Skeletal muscle satellite cell (primary cell): ENCODE results near the gene PROK2.

Source experiments
- H3K27me3 ChIP-seq: 2 replicates; pipeline ENCODE4 v1.7.0; 2013; ENCODE audit warnings: low read length; ENCODE audit not compliant: control insufficient read depth, insufficient read depth
- H3K36me3 ChIP-seq: 2 replicates; pipeline ENCODE4 v1.7.0; 2013; ENCODE audit warnings: mild to moderate bottlenecking, control low read depth, low read length; ENCODE audit not compliant: insufficient read depth
- H3K4me1 ChIP-seq: 2 replicates; pipeline ENCODE4 v1.7.0; 2013; ENCODE audit warnings: low read length; ENCODE audit not compliant: control insufficient read depth, insufficient read depth
- H3K4me2 ChIP-seq: 2 replicates; pipeline ENCODE4 v1.7.0; 2013; ENCODE audit warnings: mild to moderate bottlenecking, low read length
- H3K4me3 ChIP-seq: 2 replicates; pipeline ENCODE4 v1.7.0; 2013; ENCODE audit warnings: low read length
- H3K9ac ChIP-seq: 2 replicates; pipeline ENCODE4 v1.7.0; 2013; ENCODE audit warnings: mild to moderate bottlenecking, low read depth, low read length, moderate library complexity
- H3K9me3 ChIP-seq: replicated peaks from 2 replicates; pipeline ENCODE4 v1.7.0; 2013; ENCODE audit warnings: mild to moderate bottlenecking, control low read depth, low read length

Gene PROK2

GRCh38 chr3:71806736-71807135 is 21.8 kb upstream of the PROK2 start:
- Histone ChIP-seq H3K9ac (no peak overlapping the region), H3K9me3 (no peaks in the 10 kb centered on the region), H3K36me3 (no peaks in the 10 kb centered on the region), H3K27me3 (peaks cover 37% of the 10 kb centered on the region), H3K4me3 (no peak overlapping the region), H3K4me2 (no peak overlapping the region), H3K4me1 (no peaks in the 10 kb centered on the region)

GRCh38 chr3:71805691-71806090 is 20.7 kb upstream of the PROK2 start:
- Histone ChIP-seq H3K27me3 (peaks cover 41% of the 10 kb centered on the region), H3K4me1 (no peaks in the 10 kb centered on the region), H3K9me3 (no peaks in the 10 kb centered on the region), H3K36me3 (no peaks in the 10 kb centered on the region), H3K4me2 (no peak overlapping the region), H3K4me3 (no peak overlapping the region), H3K9ac (no peak overlapping the region)

DNA sequence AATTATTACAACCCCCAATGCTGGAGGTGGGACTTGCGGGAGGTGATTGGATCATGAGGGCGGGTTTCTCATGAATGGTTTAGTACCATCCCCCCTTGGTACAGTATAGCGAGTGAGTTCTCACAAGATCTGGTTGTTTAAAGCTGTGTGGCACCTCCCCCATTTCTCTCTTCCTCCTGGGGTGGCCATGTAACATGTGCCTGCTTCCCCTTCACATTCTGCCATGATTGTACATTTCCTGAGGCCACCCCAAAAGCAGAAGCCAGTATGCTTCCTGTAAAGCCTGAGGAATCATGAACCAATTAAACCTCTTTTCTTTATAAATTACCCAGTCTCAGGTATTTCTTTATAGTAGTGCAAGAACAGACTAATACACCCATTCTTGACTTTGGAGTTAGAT is 20.3 kb upstream of the PROK2 start:
- H3K36me3 ChIP-seq, result no peaks in the 10 kb centered on the region
- no peak overlapping the region for H3K9ac ChIP-seq
- no peak overlapping the region for H3K4me2 ChIP-seq
- no peaks in the 10 kb centered on the region for H3K9me3 ChIP-seq
- H3K27me3 ChIP-seq, result peaks cover 40% of the 10 kb centered on the region
- H3K4me1 ChIP-seq, result no peaks in the 10 kb centered on the region
- H3K4me3 ChIP-seq, result no peak overlapping the region

GRCh38 chr3:71803248-71803647 is 18.3 kb upstream of the PROK2 start:
- no peaks in the 10 kb centered on the region for H3K36me3 ChIP-seq
- H3K9ac ChIP-seq, result no peak overlapping the region
- no peak overlapping the region for H3K4me2 ChIP-seq
- no peaks in the 10 kb centered on the region for H3K4me1 ChIP-seq
- no peak overlapping the region for H3K4me3 ChIP-seq
- peaks cover 37% of the 10 kb centered on the region for H3K27me3 ChIP-seq
- no peaks in the 10 kb centered on the region for H3K9me3 ChIP-seq

DNA sequence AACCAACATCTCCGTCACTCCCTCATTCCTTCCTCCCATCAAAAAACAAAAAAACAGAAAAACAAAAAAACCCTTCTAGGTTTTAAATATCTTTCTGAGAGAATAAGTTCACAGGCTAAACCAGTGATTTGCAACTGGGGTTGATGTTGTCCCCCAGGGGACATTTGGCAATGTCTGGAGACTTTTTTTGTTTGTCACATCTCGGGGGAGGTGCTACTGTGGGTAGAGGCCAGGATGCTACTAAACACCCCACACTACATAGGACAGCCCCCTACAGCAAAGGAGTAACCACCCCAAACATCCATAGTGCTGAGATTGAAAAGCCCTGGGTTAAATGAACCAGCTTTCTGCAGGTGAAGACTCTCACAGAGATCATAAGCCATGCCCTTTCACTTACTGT is 17.0 kb upstream of the PROK2 start:
- no peak overlapping the region for H3K9ac ChIP-seq
- no peaks in the 10 kb centered on the region for H3K9me3 ChIP-seq
- no peak overlapping the region for H3K4me2 ChIP-seq
- H3K4me1 ChIP-seq, result no peaks in the 10 kb centered on the region
- H3K36me3 ChIP-seq, result no peaks in the 10 kb centered on the region
- H3K27me3 ChIP-seq, result peaks cover 43% of the 10 kb centered on the region
- H3K4me3 ChIP-seq, result no peak overlapping the region

DNA sequence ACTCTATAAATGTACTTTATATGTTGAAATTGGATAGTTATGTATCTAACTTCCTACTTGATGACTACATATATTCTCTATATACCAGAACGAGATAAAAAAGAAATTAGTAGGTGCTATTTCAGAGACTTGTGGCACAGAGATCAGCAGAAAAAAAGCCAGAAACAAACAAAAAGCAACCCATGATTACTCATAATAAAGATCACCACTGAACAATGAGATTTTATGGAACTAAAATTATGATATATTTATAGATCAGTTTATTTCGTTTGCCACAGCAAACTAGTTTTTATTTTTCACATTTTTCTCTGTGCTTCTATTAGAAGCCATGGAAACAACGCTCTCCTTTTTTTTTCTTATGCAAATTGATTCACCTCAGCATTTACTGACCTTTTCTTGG is 15.1 kb upstream of the PROK2 start:
- Histone ChIP-seq H3K9me3 (no peaks in the 10 kb centered on the region), H3K4me3 (no peak overlapping the region), H3K4me2 (no peak overlapping the region), H3K4me1 (no peaks in the 10 kb centered on the region), H3K36me3 (no peaks in the 10 kb centered on the region), H3K27me3 (peaks cover 57% of the 10 kb centered on the region), H3K9ac (no peak overlapping the region)

DNA sequence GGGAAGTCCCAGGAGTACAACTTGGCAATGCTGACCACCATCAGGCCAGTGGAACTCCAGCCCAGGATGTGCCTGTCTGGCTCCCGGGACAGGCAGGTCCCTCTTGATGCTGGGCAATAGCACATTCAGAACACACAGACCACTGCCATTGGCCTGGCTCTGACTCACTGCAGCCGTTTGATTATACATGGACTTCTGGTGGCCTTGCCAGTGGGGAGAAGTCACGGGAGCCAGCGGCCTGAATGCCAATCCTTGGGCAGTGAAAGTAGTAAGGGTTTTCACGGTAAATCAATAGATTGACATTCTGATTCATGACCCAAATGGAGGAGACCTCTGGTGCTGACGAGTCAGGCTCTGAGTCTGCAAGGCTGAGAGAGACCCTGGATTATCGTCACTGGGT is 12.5 kb upstream of the PROK2 start:
- Histone ChIP-seq H3K9ac (no peak overlapping the region), H3K9me3 (no peaks in the 10 kb centered on the region), H3K27me3 (peaks cover 66% of the 10 kb centered on the region), H3K4me3 (no peak overlapping the region), H3K4me2 (no peak overlapping the region), H3K36me3 (no peaks in the 10 kb centered on the region), H3K4me1 (no peaks in the 10 kb centered on the region)

- no peaks in the 10 kb centered on the region for H3K4me1 ChIP-seq
- H3K27me3 ChIP-seq, result peaks cover 67% of the 10 kb centered on the region
- no peaks in the 10 kb centered on the region for H3K9me3 ChIP-seq
- no peak overlapping the region for H3K4me2 ChIP-seq
- H3K36me3 ChIP-seq, result no peaks in the 10 kb centered on the region
- no peak overlapping the region for H3K9ac ChIP-seq
- no peak overlapping the region for H3K4me3 ChIP-seq
Measured at GRCh38 chr3:71796290-71796689, 11.3 kb upstream of the PROK2 start.

DNA sequence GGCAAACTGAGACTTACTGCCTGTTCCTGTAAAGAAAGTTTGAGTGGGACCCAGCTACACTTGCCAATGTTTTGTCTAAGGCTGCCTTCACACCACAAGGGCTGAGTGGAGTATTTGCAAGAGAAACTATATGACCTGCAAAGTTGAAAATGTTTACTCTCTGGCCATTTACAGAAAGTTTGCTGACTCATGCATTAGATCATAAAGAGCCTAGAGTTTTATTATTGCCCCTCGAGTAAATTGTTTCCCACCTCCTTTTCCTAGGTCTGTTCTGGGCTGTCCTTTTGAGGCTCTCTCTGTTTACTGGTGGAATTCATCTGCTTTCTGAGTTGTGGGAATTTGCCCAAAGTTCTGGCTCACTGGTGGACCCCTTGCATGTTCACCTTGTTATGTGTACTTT is 6.7 kb upstream of the PROK2 start:
- peaks cover 70% of the 10 kb centered on the region for H3K27me3 ChIP-seq
- no peak overlapping the region for H3K4me3 ChIP-seq
- no peaks in the 10 kb centered on the region for H3K9me3 ChIP-seq
- no peak overlapping the region for H3K4me2 ChIP-seq
- H3K36me3 ChIP-seq, result no peaks in the 10 kb centered on the region
- H3K4me1 ChIP-seq, result no peaks in the 10 kb centered on the region
- no peak overlapping the region for H3K9ac ChIP-seq

GRCh38 chr3:71789922-71790321 is 5.0 kb upstream of the PROK2 start:
- Histone ChIP-seq H3K9ac (no peak overlapping the region), H3K27me3 (peaks cover 74% of the 10 kb centered on the region), H3K4me3 (no peak overlapping the region), H3K4me1 (no peaks in the 10 kb centered on the region), H3K4me2 (no peak overlapping the region), H3K9me3 (no peaks in the 10 kb centered on the region), H3K36me3 (no peaks in the 10 kb centered on the region)

- no peak overlapping the region for H3K4me2 ChIP-seq
- H3K27me3 ChIP-seq, result peaks cover 77% of the 10 kb centered on the region
- H3K4me1 ChIP-seq, result peaks cover 3% of the 10 kb centered on the region
- no peaks in the 10 kb centered on the region for H3K36me3 ChIP-seq
- H3K4me3 ChIP-seq, result no peak overlapping the region
- H3K9me3 ChIP-seq, result no peaks in the 10 kb centered on the region
- H3K9ac ChIP-seq, result no peak overlapping the region
Measured at GRCh38 chr3:71787851-71788405, 3.0 kb upstream of the PROK2 start.

DNA sequence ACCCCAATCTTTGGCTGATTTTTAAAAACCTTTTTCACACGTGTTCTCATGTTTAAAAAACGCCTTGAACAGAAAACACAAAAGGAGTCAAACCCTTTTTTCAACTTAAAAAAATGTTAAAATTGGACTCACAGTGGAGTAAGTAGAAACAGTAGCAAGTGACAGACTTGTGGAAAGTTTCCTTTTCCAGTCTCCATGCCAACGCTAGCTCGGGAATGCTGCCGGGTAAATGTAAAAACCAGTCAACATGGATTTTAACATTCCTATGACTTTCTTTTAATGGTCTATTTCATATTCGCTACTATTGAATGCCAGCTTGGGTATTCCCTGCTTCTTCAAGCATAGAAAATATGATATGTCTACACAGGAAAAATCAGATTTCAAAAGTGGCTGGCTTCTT is 1.6 kb upstream of the PROK2 start:
- no peak overlapping the region for H3K4me2 ChIP-seq
- H3K27me3 ChIP-seq, result peaks cover 89% of the 10 kb centered on the region
- H3K9me3 ChIP-seq, result no peaks in the 10 kb centered on the region
- no peak overlapping the region for H3K9ac ChIP-seq
- H3K4me1 ChIP-seq, result peaks cover 3% of the 10 kb centered on the region
- H3K36me3 ChIP-seq, result no peaks in the 10 kb centered on the region
- no peak overlapping the region for H3K4me3 ChIP-seq
